Skin of body (tissue), 2 donors: ENCODE measurements around the gene S100A14. TPM values are rescaled to one million over a fixed set of nuclear protein-coding genes. Genes with fewer than 3 reads are reported as not detected.
"Not testable (repeated sequence)": the region's sequence is repeated elsewhere in the genome, so short reads cannot be mapped to it uniquely, and the experiment has no call there.

Source experiments
- DNase-seq: peaks from one replicate; lab custom pipeline; 2025; lab: John Stamatoyannopoulos, UW
- total RNA-seq: library from RNA; depleted of rRNA; stranded (reverse); fragments of >200 nt; gene quantifications from one replicate; pipeline ENCODE4 v1.2.3, GENCODE V29; 2014

Gene S100A14
- total RNA-seq = 141 TPM

DNA sequence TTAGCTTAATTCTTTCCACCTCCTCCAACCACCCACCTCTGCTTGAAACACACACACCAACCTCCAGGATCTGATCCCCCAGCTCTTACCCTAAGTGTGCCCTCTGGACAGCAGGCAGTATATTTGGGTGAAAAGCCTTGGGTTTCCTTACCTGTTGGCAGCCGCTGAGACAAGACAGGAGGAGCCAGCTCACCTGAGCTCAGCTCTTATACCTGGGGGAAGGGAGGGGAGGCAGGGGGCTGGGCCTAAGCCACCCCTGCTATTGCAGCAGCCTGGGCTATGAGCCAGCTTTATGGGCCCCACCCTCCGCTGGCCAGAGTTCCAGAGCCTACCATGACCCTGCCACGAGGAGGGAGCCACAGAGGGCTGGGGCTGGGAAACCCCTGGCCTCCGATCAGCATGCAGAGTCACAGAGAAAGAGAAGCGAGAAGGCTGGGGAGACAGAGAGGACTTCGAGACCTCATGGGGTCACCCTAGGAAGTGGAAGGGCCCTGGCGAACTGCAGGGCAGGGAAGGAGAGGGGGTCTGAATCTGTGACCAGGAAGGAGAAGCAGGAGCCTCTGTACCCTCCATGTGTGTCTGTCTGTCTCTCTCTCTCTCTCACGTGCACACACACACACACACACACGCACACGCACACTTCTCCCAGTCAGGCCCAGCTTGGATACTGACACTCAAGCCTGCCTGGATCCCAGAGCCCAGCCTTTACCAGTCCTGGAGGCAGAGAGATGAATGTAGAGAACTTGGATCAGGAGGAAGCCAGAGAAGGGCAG lies at the start of gene S100A14:
Gene S100A14 (minus strand): TSS at position 182 of the 773 bp plus-strand sequence. CDS start 467 bp downstream, outside the sequence.
- no peak for DNase-seq

- DNase-seq = no peak
These were observed 47.1 kb upstream of the S100A14 start for GRCh38 chr1:153663211-153663610.

DNA sequence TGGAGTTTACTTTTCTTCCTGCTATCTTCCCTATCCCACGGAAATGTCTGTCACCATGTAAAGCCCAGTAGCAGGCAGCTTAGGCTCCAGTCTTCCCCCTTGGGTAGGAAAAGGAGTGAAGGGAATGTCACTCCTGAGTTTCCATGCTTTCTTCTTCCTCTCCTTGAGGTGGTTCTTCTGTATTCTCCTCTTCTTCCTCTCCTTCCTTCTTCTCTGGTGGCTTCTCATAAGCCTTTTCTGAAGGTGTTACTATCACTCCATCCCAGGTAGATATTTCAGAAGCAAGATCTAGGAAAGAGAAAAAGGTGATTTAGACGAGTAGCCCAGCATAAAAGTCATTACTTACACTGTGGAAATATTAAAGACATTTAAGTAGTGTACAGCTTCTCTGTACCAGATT lies 46.1 kb upstream of the S100A14 start:
- no peak for DNase-seq

DNA sequence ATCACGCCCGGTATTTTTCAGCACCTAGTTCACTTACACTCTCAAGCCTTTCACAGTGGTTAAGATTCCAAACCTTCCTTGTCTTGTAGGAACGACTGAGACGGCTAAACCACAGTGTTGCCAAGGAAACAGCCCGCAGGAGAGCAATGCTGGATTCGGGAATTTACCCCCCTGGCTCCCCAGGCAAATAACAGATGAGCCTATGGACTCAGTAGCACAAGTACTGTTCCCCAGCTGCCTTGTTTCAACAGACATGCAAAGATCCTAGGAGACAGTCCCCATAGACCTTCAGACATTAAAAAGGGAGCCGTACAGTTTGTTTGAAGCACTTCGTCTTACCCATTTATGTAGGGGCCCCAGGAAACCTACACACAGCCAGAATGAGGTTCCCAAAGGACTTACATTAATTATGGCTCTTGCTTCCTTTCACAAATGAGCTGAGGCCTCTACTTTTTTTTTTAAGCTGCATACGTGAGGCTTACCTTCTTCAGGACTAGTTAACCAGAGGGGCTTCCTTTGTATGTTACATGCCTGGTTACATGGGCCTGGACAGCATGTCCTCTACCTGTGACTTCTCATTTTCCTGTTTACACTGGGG lies 45.1 kb upstream of the S100A14 start:
- no peak for DNase-seq

DNA sequence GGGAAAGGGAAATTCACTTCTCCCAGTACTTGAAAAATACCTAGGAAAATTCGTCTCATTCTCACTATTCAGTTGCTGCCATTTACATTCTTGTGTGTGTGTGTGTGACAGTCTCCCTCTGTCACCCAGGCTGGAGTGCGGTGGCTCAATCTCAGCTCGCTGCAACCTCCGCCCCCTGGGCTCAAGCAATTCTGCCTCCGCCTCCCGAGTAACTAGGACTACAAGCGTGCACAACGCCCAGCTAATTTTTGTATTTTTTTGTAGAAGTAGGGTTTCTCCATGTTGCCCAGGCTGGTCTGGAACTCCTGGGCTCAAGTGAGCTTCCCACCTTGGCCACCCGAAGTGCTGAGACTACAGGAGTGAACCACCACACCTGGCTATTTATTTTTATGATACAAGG lies 43.5 kb upstream of the S100A14 start:
- no peak for DNase-seq

- no peak for DNase-seq
These were observed 43.0 kb upstream of the S100A14 start for GRCh38 chr1:153659175-153659534.

GRCh38 chr1:153658400-153659174 lies 42.5 kb upstream of the S100A14 start, which contains the start of gene SNAPIN:
TSS of gene SNAPIN (plus strand) at chr1:153658703. CDS start at chr1:153658744, 41 bp downstream.
- DNase-seq = peak; percentile 81

GRCh38 chr1:153655333-153655732 lies 39.2 kb upstream of the S100A14 start:
- DNase-seq = no peak

- DNase-seq = no peak
These were observed 36.8 kb upstream of the S100A14 start for GRCh38 chr1:153652805-153653500.

GRCh38 chr1:153651771-153652170 lies 35.6 kb upstream of the S100A14 start:
- DNase-seq = no peak

DNA sequence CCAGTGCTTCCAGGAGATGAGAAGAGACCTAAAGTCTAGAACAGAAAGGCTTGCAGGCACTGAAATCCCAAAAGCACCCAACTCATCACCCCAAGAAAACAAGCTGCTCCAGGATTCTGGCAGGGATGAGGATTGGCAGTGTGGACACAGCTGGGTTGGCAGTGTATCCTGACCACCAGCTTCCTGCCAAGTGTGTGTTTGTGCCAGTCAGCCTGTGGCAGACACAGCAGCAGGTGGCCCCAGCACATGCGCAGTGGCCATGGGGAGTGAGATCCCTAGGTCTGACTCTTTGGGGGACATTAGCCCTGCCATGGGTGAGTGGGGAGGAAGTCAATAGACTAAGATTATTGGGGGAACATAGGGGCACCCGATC lies 33.7 kb upstream of the S100A14 start:
- no peak for DNase-seq

GRCh38 chr1:153649137-153649862 lies 33.2 kb upstream of the S100A14 start:
- DNase-seq = no peak

DNA sequence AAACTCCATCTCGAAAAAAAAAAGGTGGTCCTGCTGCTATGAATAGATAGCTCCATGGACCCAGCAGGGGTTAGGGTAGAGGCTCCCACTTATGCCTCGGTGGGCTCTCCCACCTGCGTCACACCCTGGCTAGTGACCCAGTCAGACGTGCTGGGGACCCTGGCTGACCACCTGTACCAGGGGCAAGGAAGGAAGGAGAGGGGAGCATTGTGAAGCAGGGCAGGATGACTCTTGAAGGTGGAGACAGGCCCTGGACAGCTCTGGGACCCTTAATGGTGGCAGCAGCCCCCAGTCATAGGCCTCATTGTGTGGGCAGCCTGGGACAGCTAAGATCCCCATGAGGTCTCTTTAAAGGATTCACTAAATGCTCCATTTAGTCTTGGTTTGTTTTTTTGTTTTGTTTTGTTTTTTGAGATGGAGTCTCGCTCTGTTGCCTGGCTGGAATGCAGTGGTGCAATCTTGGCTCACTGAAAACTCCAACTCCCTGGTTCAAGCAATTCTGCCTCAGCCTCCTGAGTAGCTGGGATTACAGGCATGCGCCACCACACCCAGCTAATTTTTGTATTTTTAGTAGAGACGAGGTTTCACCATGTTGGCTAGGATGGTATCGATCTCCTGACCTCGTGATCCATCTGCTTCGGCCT lies 32.0 kb upstream of the S100A14 start:
- no peak for DNase-seq

DNA sequence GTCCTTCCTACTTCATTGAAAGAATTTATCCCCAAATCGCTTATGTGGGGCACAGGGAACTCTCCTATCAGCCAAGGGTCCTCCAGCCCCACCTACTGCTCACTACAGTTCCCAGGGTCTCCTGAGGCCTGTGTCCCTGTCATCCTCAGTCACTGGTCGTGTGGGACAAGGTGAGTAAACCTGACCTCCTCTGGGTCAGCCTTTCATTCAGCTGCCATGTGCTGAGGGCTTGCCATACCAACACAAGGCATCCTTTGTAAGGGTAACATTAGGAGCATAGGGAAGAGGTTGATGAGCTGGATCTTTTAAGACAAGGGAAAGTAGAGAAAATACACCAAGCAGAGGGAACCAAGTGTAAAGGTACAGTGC lies 31.2 kb upstream of the S100A14 start:
- DNase-seq = no peak

- DNase-seq = no peak
These were observed 30.7 kb upstream of the S100A14 start for GRCh38 chr1:153646672-153647345.

- DNase-seq = no peak
These were observed 27.7 kb upstream of the S100A14 start for GRCh38 chr1:153643816-153644215.

- no peak for DNase-seq
These were observed 27.0 kb upstream of the S100A14 start for GRCh38 chr1:153643100-153643499.

- no peak for DNase-seq
These were observed 26.0 kb upstream of the S100A14 start for GRCh38 chr1:153642161-153642560.

- DNase-seq = no peak
These were observed 24.7 kb upstream of the S100A14 start for GRCh38 chr1:153640861-153641260.

DNA sequence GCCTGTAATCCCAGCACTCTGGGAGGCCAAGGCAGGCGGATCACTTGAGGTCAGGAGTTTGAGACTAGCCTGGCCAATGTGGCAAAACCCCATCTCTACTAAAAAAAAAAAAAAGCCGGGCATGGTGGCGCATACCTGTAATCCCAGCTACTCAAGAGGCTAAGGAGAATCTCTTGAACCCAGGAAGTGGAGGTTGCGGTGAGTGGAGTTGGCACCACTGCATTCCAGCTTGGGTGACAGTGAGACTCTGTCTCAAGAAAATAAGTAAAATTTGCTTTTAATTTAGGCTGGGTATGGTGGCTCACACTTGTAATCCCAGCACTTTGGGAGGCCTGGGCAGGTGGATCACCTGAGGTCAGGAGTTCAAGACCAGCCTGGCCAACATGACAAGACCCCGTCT lies 24.1 kb upstream of the S100A14 start:
- not testable (repeated sequence) for DNase-seq
